ENCODE measurements around the gene ZCWPW2.

GRCh38 chr3:28316226-28316625 lies 32.3 kb upstream of the ZCWPW2 start:
- TF ChIP-seq CTCF (IDR thresholded peaks at IDR 0.05) (no peak), POLR2A (IDR thresholded peaks at IDR 0.05) (no peak)
